ENCODE data around the gene CABP2.

CABP2 gene

GRCh38 chr11:67470337-67471002 is 52.8 kb downstream of the CABP2 start:
- DNase-seq = no peak

GRCh38 chr11:67469508-67469811 is 53.8 kb downstream of the CABP2 start:
- DNase-seq = no peak
